GM19452 (cell line): Measurements from ENCODE around the gene FAM177B.

Experiments used
- ATAC-seq: cut with Tn5 transposase; IDR thresholded peaks from one replicate; pipeline ENCODE4 v1.9.1; 2021; ENCODE audit not compliant: unreplicated experiment

Gene FAM177B

GRCh38 chr1:222785529-222785928 lies 48.5 kb downstream of the FAM177B start:
- no peak for ATAC-seq

- no peak for ATAC-seq
Observed at GRCh38 chr1:222786121-222786520, 49.1 kb downstream of the FAM177B start.

GRCh38 chr1:222787729-222788128 lies 50.7 kb downstream of the FAM177B start:
- ATAC-seq, result no peak

- ATAC-seq, result no peak
Observed at GRCh38 chr1:222788402-222789156, 51.6 kb downstream of the FAM177B start.

- ATAC-seq, result no peak
Observed at GRCh38 chr1:222790115-222790514, 53.1 kb downstream of the FAM177B start.

- no peak for ATAC-seq
Observed at GRCh38 chr1:222790520-222790919, 53.5 kb downstream of the FAM177B start.

- ATAC-seq, result no peak
Observed at GRCh38 chr1:222791006-222791710, 54.2 kb downstream of the FAM177B start.

- no peak for ATAC-seq
Observed at GRCh38 chr1:222792744-222793143, 55.7 kb downstream of the FAM177B start.

- no peak for ATAC-seq
Observed at GRCh38 chr1:222794656-222795474, 57.9 kb downstream of the FAM177B start.

- no peak for ATAC-seq
Observed at GRCh38 chr1:222798116-222798515, 61.1 kb downstream of the FAM177B start.

- no peak for ATAC-seq
Observed at GRCh38 chr1:222798975-222799374, 62.0 kb downstream of the FAM177B start.
